ENCODE data around the gene CSTF3. TPM values are rescaled to one million over a fixed set of nuclear protein-coding genes. Genes with fewer than 3 reads are reported as not detected.

Gene CSTF3
- total and polyA plus RNA-seq, 9 of the 15 experiments (the other 6 are each of a cell fraction or from before 2014, with no cell fraction given) = 37.0 to 111 (median 61.0) TPM

DNA sequence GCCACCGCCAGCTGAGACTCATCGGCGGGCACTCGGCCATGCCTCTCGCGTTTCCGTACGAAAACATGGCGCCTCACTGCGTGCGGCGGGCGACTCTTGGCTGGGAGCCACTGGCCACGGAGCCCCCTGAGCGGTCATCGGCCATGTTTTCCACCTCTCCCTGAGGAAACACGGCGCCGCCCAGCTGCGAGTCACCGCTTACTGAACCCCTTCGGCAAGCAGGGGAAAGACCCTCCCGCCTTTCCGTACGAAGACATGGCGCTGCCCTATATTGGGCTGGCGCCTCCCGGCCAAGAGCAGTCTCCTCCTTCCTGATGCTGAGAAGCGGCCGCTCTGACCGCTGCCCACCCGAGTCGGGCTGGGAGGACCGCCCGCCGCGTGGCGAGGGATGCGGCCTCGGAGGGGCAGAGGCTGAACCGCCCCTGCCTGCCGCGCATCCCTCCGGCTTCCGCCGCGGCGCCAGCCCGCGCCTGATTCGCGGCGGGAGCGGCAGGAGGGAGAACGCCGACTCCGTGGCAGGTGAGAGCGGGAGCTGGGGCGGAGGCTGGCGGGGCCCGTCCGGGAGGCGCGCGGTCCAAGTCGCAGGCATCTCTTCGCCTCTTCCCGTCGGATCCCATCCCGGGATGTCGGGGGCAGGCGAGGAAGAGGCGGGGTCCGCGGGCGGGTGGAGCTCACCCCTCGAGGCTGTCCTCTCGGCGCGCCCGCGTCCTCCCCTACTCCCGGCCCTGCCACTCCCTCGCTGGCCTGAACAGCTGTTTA, 121.8 kb downstream of the CSTF3 start, which contains the start of gene TCP11L1 (continued):
- TF ChIP-seq, protein P1, sequence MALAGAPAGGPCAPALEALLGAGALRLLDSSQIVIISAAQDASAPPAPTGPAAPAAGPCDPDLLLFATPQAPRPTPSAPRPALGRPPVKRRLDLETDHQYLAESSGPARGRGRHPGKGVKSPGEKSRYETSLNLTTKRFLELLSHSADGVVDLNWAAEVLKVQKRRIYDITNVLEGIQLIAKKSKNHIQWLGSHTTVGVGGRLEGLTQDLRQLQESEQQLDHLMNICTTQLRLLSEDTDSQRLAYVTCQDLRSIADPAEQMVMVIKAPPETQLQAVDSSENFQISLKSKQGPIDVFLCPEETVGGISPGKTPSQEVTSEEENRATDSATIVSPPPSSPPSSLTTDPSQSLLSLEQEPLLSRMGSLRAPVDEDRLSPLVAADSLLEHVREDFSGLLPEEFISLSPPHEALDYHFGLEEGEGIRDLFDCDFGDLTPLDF (CRISPR knock-in tag; IDR thresholded peaks at IDR 0.05) = 0 out of 2 replicates have a peak, but pooled peaks have one; percentile 22
- no peak for TF ChIP-seq C11orf30 (IDR thresholded peaks at IDR 0.05; ENCODE audit: low read depth)
- no peak for TF ChIP-seq TAF7 (tag; IDR thresholded peaks at IDR 0.05)
- TF ChIP-seq, protein P2, sequence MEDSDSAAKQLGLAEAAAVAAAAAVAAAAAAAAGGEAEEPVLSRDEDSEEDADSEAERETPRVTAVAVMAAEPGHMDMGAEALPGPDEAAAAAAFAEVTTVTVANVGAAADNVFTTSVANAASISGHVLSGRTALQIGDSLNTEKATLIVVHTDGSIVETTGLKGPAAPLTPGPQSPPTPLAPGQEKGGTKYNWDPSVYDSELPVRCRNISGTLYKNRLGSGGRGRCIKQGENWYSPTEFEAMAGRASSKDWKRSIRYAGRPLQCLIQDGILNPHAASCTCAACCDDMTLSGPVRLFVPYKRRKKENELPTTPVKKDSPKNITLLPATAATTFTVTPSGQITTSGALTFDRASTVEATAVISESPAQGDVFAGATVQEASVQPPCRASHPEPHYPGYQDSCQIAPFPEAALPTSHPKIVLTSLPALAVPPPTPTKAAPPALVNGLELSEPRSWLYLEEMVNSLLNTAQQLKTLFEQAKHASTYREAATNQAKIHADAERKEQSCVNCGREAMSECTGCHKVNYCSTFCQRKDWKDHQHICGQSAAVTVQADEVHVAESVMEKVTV (CRISPR knock-in tag; IDR thresholded peaks at IDR 0.05) = no peak
- peak; percentile 19; the same call in 1 of the 2 replicates for TF ChIP-seq ZBTB7A (IDR thresholded peaks at IDR 0.05; ENCODE audit: borderline replicate concordance, control insufficient read depth, low read depth, low read length)
- TF ChIP-seq ASH1L (IDR thresholded peaks at IDR 0.05; ENCODE audit: borderline replicate concordance, low read depth, partially characterized antibody) = no peak
- no peak for TF ChIP-seq ZNF586 (CRISPR knock-in tag; conservative IDR thresholded peaks at IDR 0.05)
- TF ChIP-seq GATA2 (CRISPR knock-in tag; IDR thresholded peaks at IDR 0.05) = no peak
- TF ChIP-seq MXI1 (IDR thresholded peaks at IDR 0.05; ENCODE audit: low read depth, low read length) = 0 out of 2 replicates have a peak, but pooled peaks have one; percentile 39
- TF ChIP-seq CXXC5 (CRISPR knock-in tag; IDR thresholded peaks at IDR 0.05) = peak; percentile 70
- TF ChIP-seq ZBTB1 (CRISPR knock-in tag; IDR thresholded peaks at IDR 0.05; ENCODE audit: borderline replicate concordance, low read depth) = no peak
- TF ChIP-seq MIER1 (IDR thresholded peaks at IDR 0.05; ENCODE audit: low read depth) = no peak
- TF ChIP-seq, protein P3, sequence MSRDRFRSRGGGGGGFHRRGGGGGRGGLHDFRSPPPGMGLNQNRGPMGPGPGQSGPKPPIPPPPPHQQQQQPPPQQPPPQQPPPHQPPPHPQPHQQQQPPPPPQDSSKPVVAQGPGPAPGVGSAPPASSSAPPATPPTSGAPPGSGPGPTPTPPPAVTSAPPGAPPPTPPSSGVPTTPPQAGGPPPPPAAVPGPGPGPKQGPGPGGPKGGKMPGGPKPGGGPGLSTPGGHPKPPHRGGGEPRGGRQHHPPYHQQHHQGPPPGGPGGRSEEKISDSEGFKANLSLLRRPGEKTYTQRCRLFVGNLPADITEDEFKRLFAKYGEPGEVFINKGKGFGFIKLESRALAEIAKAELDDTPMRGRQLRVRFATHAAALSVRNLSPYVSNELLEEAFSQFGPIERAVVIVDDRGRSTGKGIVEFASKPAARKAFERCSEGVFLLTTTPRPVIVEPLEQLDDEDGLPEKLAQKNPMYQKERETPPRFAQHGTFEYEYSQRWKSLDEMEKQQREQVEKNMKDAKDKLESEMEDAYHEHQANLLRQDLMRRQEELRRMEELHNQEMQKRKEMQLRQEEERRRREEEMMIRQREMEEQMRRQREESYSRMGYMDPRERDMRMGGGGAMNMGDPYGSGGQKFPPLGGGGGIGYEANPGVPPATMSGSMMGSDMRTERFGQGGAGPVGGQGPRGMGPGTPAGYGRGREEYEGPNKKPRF (IDR thresholded peaks at IDR 0.05; ENCODE audit: low read depth, low read length) = no peak
- no peak for TF ChIP-seq MEIS2 (IDR thresholded peaks at IDR 0.05; ENCODE audit: partially characterized antibody)
- TF ChIP-seq SRSF1 (IDR thresholded peaks at IDR 0.05; ENCODE audit: low read depth, low read length) = no peak
- no peak; the same call in 1 of the 2 replicates for TF ChIP-seq RBM34 (IDR thresholded peaks at IDR 0.05; ENCODE audit: borderline replicate concordance, insufficient read depth, low read length)
- TF ChIP-seq, protein P4, sequence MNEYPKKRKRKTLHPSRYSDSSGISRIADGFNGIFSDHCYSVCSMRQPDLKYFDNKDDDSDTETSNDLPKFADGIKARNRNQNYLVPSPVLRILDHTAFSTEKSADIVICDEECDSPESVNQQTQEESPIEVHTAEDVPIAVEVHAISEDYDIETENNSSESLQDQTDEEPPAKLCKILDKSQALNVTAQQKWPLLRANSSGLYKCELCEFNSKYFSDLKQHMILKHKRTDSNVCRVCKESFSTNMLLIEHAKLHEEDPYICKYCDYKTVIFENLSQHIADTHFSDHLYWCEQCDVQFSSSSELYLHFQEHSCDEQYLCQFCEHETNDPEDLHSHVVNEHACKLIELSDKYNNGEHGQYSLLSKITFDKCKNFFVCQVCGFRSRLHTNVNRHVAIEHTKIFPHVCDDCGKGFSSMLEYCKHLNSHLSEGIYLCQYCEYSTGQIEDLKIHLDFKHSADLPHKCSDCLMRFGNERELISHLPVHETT (CRISPR knock-in tag; conservative IDR thresholded peaks at IDR 0.05 in 1 of 2, IDR thresholded peaks at IDR 0.05 in 1 of 2) = peak in 1 of 2 experiments; percentile 76; a peak in 2 of 4 replicates
- TF ChIP-seq CBFB (CRISPR knock-in tag; IDR thresholded peaks at IDR 0.05) = no peak
- no peak for TF ChIP-seq RNF2 (IDR thresholded peaks at IDR 0.05)
- TF ChIP-seq MCM5 (IDR thresholded peaks at IDR 0.05; ENCODE audit: low read depth) = no peak
